ENCODE data around the gene KRTAP9-4.
"Not testable (repeated sequence)": the region's sequence is repeated elsewhere in the genome, so short reads cannot be mapped to it uniquely, and the experiment has no call there.

The KRTAP9-4 gene, protein sequence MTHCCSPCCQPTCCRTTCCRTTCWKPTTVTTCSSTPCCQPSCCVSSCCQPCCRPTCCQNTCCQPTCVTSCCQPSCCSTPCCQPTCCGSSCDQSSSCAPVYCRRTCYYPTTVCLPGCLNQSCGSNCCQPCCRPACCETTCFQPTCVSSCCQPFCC

DNA sequence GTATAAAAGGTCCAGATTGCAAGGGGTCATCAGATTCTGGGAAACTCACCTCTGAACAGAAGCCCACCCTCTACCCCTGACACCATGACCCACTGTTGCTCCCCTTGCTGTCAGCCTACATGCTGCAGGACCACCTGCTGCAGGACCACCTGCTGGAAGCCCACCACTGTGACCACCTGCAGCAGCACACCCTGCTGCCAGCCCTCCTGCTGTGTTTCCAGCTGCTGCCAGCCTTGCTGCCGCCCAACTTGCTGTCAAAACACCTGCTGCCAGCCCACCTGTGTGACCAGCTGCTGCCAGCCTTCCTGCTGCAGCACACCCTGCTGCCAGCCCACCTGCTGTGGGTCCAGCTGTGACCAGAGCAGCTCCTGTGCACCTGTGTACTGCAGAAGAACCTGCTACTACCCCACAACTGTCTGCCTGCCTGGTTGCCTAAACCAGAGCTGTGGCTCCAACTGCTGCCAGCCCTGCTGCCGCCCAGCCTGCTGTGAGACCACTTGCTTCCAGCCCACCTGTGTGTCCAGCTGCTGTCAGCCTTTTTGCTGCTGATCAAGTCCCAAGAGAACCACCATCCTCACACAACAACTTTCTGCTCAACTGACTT, at the start of gene KRTAP9-4:
KRTAP9-4 (plus strand) TSS at position 51 of the 604 bp plus-strand sequence; CDS start at position 85, 34 bp downstream.
- not testable (repeated sequence) for DNase-seq (ENCODE audit: low read depth)

DNA sequence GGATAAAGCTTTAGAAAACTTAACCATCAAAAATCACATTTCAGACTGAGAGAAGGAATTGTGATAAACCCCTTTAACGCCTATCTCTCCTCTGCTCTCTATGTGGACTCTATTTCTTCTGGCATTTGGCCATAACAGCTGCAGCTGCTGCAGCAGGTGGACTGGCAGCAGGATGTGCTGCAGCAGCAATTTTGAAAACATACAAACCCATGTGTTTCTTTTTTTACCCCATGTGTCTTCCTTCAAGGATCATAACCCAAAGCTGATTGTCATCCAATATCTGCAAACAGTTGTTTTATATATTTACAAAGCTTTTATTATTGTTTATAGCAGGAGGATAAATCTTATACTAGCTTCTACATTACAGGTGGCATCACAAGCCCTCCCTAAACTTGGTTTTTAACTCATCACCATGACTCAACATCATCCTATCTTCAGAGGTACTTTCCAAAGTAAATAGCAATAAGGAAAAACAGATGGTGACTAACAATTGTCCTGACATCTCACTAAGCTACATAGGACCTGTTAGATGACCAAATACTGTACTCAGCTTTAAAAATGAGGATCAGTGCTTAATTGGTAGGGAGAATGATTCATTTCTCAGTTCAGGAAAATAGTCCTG, 37.5 kb upstream of the KRTAP9-4 start:
- peak; percentile 30 for DNase-seq (ENCODE audit: low read depth)

DNA sequence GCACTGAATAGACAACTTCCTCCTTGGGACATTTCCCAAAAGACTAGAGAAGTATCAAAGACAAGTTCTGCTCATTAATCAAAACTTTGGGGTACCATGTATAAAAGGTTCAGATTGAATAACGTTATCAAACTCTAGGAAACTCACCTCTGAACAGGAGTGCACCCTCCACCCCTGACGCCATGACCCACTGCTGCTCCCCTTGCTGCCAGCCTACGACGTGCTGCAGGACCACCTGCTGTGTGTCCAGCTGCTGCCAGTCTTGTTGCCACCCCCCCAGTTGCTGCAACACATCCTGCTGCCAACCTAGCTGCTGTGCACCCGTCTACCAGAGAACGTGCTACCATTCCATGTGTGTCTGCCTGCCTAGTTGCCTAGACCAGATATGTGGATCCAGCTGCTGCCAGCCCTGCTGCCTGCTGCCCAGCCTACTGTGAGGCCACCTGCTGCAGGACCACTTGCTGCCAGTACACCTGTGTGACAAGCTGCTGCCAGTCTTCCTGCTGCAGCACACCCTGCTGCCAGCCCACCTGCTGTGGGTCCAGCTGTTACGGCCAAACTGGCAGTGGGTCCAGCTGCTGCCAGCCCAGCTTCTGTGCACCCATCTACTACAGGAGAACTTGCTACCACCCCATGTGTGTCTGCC, 36.8 kb upstream of the KRTAP9-4 start:
- DNase-seq (ENCODE audit: low read depth): no peak

DNA sequence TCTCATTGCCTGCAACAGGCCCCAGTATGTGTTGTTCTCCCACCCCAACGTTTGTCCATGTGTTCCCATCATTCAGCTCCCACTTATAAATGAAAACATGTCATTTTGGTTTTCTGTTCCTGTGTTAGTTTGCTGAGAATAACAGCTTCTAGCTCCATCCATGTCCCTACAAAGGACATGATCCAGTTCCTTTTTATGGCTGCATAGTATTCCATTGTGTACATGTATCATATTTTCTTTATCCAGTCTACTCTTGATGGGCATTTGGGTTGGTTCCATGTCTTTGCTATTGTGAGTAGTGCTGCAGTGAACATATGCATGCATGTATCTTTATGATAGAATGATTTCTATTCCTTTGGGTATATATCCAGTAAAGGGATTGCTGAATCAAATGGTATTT, 33.8 kb upstream of the KRTAP9-4 start:
- DNase-seq (ENCODE audit: low read depth): no peak

DNA sequence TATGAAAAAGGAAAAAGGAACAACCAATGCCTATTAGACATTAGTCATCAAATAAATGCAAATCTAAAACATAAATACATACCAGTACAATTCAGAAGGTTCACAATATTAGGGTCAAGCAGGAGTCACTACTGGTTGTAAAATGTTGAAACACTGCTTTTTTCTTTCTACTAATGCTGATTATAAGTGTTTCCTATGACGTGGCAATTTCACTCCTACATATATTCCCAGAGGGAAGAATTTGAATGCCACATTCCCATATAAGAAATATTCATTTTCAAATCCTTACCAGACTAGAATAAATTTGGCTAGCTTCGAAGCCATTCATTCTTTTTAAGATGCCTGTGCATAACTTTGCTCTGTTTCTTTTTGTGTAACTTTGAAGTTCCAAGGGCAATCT, 25.7 kb upstream of the KRTAP9-4 start:
- DNase-seq (ENCODE audit: low read depth): peak; percentile 1

DNA sequence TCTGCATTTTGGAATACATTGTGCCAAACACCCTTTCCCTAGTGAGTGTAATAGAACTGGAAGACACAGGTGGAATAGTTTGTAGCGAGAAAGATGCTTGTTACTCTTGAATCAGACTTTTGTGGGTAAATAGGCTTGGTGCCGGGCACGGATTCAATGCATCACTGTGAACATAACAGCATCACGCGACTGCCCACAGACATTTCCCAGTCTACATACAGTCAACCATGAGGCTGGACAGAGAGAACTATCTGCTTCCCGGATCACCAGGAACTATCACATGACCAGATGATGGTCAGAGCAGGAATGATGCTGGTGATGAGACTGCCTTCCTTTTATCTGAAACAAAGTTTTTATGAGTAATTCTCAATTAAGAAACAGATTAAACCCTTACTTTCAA, 23.4 kb upstream of the KRTAP9-4 start:
- no peak for DNase-seq (ENCODE audit: low read depth)

DNA sequence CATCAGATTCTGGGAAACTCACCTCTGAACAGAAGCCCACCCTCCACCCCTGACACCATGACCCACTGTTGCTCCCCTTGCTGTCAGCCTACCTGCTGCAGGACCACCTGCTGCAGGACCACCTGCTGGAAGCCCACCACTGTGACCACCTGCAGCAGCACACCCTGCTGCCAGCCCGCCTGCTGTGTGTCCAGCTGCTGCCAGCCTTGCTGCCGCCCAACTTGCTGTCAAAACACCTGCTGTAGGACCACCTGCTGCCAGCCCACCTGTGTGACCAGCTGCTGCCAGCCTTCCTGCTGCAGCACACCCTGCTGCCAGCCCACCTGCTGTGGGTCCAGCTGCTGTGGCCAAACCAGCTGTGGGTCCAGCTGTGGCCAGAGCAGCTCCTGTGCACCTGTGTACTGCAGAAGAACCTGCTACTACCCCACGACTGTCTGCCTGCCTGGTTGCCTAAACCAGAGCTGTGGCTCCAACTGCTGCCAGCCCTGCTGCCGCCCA, 22.8 kb upstream of the KRTAP9-4 start, which contains the start of gene KRTAP9-2:
KRTAP9-2 (plus strand) TSS at position 51 of the 498 bp plus-strand sequence; CDS start at position 58, 7 bp downstream.
- DNase-seq (ENCODE audit: low read depth): not testable (repeated sequence)

DNA sequence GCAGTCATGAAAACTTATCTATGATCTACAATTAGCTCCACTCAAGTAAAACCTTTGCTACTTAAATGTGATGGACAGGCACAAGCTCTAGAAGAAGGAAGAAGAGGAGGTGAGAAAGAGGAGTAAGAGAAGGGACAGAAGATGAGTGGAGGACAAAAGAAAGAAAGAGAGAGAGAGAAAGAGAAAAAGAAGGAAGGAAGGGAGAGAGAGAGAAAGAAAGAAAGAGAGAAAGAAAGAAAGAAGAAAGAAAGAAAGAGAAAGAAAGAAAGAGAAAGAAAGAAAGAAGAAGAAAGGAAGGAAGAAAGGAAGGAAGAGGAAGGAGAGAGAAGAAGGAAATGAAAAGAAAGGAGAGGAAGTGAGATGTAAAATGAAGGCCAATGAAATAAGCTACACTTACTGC, 19.4 kb upstream of the KRTAP9-4 start:
- no peak for DNase-seq (ENCODE audit: low read depth)

DNA sequence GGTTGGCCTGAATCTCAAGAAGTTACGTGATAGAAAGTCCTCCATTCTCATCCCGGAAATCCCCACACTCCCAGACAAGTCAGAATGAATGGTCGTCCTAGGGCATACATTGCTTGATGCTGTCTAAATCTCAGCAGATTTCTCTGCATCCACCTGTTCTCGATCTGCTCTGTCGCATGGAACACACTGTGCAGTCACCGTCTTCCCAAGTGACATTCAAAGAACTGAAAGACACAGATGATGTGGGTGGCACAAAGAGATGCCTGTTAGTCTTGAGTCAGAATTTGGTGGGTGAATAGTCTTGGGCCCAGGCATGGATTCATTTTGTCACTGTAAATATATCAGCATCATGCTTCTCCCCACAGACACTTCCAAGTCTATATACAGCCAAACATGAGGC, 17.8 kb upstream of the KRTAP9-4 start:
- no peak for DNase-seq (ENCODE audit: low read depth)

DNA sequence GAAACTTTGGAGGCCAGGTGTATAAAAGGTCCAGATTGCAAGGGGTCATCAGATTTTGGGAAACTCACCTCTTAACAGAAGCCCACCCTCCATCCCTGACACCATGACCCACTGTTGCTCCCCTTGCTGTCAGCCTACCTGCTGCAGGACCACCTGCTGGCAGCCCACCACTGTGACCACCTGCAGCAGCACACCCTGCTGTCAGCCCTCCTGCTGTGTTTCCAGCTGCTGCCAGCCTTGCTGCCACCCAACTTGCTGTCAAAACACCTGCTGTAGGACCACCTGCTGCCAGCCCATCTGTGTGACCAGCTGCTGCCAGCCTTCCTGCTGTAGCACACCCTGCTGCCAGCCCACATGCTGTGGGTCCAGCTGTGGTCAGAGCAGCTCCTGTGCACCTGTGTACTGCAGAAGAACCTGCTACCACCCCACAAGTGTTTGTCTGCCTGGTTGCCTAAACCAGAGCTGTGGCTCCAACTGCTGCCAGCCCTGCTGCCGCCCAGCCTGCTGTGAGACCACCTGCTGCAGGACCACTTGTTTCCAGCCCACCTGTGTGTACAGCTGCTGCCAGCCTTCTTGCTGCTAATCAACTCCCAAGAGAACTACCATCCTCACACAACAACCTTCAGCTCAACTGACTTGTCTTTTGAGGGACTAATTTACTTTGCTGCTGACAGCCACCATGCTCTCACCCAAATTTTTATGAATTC, 16.9 kb upstream of the KRTAP9-4 start, which contains the start of gene KRTAP9-3:
KRTAP9-3 (plus strand) TSS at position 51 of the 707 bp plus-strand sequence; CDS start at position 104, 53 bp downstream.
- DNase-seq (ENCODE audit: low read depth): not testable (repeated sequence)

DNA sequence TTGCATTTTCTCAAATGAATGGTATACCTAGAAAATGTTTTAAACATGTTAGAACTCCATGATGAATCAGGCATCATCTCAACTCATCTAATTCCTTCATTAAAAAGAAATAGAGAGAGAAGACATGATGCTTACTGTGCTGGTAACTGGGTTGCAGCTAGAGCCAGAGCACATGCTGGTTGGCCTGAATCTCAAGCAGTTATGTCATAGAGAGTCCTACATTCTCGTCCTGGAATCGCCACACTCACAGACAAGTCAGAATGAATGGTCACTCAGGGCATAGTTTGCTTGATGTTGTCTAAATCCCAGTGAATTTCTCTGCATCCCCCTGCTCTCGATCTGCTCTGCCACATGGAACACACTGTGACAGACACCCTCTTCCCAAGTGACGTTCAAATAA, 12.4 kb upstream of the KRTAP9-4 start:
- not testable (repeated sequence) for DNase-seq (ENCODE audit: low read depth)

DNA sequence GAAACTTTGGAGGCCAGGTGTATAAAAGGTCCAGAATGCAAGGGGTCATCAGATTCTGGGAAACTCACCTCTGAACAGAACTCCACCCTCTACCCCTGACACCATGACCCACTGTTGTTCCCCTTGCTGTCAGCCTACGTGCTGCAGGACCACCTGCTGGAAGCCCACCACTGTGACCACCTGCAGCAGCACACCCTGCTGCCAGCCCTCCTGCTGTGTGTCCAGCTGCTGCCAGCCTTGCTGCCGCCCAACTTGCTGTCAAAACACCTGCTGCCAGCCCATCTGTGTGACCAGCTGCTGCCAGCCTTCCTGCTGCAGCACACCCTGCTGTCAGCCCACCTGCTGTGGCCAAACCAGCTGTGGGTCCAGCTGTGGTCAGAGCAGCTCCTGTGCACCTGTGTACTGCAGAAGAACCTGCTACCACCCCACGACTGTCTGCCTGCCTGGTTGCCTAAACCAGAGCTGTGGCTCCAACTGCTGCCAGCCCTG, 11.5 kb upstream of the KRTAP9-4 start, which contains the start of gene KRTAP9-8:
KRTAP9-8 (plus strand) TSS at position 51 of the 489 bp plus-strand sequence; CDS start at position 104, 53 bp downstream.
- DNase-seq (ENCODE audit: low read depth): not testable (repeated sequence)

DNA sequence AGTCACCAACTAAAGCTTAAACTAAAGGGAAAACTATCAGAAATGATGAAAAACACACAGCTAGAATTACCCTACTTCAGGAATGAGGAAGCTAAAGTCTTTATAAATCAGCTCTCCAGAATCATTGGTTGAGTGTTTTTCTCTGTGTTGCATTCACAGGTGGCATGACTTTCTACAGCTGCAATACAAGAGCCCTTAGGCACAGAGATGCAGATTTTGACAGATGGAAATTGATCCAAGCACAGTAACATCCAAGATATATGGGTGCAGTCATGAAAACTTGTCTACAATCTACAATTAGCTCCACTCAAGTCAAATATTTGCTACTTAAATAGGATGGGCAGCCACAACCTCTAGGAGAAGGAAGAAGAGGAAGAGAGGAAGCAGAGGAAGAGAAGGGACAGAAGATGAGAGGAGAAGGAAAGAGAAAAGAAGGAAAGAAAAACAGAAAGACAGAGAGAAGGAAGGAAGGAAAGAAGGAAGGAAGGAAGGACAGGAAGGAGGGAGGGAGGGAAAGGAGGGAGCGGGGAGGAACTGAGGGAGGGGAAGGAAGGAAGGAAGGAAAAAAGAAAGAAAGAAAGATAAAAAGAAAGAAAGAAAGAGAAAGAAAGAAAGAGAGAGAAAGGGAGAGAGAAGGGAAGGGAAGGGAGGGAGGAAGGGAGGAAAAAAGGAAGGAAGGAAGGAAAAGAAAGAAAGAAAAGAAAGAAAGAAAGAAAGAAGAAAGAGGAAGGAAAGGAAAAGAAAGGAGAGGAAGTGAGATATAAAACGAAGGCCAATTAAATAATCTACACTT, 2.3 kb upstream of the KRTAP9-4 start:
- not testable (repeated sequence) for DNase-seq (ENCODE audit: low read depth)

DNA sequence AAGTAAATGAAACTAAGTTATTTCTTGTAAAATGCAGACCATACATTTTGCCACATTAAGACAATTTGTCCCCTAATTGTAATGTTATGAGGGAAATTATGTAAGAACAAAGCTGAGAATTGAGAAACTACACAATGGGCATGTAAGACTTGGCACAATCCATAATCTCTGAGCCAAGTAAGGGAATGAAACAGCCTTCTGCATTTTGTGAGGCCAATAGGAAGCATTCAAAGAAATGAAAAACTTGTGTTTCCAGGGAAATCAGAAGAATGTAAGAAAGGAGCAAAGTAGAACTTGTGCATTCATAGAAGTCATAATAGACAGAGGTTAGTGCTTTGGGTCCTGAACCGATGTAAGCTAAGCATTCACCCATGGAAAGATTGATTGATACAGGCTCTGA, 1.8 kb downstream of the KRTAP9-4 start:
- DNase-seq (ENCODE audit: low read depth): no peak

DNA sequence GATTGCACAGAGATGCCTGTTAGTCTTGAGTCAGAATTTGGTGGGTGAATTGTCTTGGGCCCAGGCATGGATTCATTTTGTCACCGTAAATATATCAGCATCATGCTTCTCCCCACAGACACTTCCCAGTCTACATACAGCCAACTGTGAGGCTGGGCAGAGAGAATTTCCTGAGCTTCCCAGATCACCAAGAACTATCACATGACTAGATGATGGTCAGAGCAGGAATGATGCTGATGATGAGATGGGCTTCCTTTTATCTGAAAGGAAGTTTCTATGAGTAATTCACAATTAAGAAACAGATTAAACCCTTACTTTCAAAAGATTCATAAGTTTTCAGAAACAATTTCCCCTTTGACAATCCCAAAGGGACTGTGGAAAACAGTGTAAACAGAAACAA, 5.4 kb downstream of the KRTAP9-4 start:
- peak; percentile 2 for DNase-seq (ENCODE audit: low read depth)

DNA sequence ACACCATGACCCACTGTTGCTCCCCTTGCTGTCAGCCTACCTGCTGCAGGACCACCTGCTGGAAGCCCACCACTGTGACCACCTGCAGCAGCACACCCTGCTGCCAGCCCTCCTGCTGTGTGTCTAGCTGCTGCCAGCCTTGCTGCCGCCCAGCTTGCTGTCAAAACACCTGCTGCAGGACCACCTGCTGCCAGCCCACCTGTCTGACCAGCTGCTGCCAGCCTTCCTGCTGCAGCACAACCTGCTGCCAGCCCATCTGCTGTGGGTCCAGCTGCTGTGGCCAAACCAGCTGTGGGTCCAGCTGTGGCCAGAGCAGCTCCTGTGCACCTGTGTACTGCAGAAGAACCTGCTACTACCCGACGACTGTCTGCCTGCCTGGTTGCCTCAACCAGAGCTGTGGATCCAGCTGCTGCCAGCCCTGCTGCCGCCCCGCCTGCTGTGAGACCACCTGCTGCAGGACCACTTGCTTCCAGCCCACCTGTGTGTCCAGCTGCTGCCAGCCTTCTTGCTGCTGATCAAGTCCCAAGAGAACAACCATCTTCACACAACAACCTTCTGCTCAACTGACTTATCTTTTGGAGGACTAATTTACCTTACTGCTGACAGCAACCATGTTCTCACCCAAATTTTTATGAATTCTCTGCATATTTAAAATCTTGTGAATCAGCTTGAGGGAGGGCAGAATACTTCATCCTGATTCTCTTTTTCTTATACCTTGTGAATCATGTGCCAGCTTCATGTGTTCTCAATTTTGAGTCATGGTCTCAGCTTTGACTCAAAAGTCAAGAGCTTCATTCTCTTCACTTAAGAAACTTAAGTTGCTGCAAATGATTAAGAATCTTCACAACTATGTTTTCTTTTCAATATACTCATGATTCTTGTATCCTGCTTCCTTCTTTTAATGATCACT, 6.1 kb downstream of the KRTAP9-4 start, which contains the start of gene KRTAP9-9:
KRTAP9-9 (plus strand) TSS at position 4 of the 910 bp plus-strand sequence.
- DNase-seq (ENCODE audit: low read depth): not testable (repeated sequence)

DNA sequence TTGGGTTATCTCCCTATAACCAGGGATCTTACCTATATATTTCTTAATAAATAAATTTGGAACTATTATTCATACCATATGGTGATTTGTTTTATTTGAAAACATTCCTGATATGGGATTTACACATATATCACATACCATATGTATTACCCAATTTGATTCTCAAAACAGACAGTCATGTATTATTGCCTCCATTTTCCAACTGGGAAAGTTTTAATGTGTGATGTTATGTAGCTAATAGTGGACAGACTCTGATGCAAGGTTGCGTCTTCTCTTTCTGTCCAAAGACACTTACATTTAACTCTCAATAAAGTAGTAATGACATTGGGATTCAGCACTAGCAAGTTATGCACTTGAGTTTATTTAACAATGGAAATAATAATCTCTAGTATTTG, 6.8 kb downstream of the KRTAP9-4 start:
- no peak for DNase-seq (ENCODE audit: low read depth)

DNA sequence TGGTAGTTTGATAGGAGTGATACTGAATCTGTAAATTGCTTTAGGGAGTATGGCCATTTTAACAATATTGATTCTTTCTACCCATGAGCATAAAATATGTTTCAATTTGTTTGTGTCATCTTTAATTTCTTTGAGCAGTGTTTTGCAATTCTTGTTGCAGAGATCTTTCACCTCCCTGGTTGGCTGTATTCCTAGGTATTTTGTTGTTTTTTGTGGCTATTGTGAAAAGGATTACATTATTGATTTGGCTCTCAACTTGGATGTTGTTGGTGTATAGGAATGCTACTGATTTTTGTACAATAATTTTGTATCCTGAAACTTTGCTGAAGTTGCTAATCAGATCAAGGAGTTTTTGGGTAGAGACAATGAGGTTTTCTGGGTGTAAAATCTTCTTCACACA, 8.9 kb downstream of the KRTAP9-4 start:
- no peak for DNase-seq (ENCODE audit: low read depth)

DNA sequence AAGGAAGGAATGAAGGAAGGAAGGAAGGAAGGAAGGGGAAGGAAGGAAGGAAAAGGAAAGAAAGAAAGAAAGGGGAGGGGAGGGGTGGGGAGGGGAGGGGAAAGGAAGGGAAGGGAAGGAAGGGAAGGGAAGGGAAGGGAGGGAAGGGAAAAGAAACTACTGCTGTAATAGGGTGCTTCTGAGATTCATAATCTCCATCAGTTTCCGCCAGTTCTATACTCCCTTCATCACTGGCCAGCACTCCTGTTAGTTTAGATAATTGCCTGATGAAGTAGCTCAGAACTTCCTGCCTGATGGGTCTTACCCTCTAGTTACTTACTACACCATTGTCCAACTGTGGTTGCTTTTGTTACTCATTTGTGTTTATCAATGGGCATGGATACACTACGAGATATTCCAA, 13.7 kb downstream of the KRTAP9-4 start:
- DNase-seq (ENCODE audit: low read depth): no peak

DNA sequence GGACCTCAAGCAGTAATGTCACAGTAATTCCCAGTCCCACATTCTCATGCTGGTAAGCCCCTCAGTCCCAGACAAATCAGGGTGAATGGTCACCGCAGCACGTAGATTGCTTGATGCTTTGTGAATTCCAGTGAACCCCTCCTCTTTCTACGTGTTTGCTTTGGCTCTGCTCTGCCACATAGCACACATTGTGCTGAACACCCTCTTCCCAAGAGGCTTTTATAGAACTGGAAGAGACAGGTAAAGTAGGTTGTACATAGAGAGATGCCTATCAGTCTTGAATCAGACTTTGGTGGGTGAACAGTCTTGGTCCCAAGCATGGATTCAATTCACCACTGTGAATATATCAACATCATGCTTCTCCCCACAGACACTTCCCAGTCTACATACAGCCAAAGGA, 15.1 kb downstream of the KRTAP9-4 start:
- DNase-seq (ENCODE audit: low read depth): no peak
